GM21390 (cell line): ENCODE measurements around the gene GLI2.

ENCODE experiments used
- ATAC-seq: cut with Tn5 transposase; IDR thresholded peaks from one replicate; pipeline ENCODE4 v1.9.1; 2021; ENCODE audit not compliant: unreplicated experiment

The GLI2 gene

DNA sequence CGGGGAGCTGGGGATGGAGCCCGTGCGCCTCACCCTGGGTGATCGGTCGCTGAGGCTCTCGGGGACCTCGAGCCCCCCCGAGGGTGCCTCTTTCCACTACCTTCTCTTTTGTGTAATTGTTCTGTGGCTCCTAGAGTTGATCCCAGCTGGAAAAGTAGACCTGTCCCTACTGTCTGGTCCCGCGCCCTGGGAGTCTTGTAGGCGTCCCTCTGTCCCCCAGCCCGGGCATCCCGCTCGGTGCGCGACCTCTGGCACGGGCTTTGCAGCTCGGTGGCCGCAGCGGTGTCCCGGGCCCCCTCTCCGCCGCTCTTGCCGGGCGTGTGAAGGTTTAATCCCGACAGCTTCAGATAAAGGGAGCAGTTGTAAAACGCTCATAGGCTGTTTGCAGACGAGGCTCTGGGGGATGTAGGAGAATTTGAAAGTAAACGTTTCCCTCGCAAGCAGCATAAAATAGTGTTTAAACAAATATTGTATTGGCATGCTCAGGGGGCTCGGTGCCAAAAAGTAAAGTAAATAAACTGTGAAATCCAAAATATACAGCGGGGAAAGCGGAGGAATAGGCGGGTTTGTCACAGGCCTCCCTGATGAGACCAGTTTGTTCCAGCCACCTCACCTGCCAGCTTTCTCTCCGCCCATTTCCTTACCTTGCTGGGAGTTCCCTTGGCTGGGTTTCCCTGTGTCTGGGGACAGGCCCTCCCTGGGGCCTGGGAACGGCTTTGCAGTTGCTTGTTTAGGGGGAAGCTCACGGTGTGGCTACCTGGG lies 1.9 kb downstream of the GLI2 start:
- ATAC-seq: no peak

DNA sequence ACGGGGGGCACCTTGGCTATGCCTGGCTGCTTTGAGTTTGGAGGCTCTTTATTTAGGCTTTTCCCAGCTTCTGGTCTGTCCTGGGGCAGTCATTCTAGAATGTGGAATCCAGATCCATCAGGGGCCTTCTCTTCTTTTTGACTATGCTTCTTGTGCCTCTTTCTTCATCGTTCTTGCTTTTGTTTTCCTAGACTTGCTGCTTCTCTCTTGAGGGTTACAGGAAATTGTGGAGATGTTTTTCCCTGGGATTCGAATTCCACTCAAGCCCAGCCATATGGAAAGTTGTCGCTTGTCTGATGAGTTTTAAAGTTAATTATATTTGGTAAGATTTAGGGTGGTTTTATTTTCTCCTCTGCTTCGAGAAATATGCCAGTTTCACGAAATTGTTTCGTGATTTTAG lies 2.4 kb downstream of the GLI2 start:
- ATAC-seq: no peak

DNA sequence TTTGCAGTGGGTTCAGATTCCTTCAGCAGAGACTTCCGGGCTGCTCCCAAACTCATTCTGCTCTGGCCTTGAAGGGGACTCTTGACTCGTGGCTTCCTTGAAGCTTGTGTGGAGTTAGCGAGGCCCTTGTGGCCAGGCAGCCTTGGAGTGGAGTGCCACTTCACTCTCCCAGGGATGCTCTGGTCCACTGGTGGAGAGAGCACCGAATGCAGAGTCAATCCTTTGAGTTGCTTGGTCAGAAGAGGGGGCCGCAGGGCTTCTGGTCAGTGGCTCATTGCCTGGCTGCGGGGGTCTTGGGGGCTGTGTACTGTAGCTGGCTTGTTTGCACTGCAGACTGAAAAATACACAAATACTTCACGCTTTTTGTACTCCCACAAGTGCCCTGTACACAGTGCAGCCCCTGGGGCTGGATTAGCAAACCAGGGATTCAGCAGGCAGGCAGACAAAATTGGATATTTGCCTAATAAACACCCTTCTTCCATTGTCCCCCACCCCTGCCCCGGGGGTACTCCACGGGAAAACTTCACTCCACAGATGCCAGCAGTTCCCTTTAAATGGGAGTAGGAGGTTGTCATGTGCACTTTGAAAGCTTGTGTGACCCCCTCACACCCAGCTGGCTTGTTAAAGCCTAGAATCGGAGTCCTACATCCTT lies 3.2 kb downstream of the GLI2 start:
- no peak for ATAC-seq

DNA sequence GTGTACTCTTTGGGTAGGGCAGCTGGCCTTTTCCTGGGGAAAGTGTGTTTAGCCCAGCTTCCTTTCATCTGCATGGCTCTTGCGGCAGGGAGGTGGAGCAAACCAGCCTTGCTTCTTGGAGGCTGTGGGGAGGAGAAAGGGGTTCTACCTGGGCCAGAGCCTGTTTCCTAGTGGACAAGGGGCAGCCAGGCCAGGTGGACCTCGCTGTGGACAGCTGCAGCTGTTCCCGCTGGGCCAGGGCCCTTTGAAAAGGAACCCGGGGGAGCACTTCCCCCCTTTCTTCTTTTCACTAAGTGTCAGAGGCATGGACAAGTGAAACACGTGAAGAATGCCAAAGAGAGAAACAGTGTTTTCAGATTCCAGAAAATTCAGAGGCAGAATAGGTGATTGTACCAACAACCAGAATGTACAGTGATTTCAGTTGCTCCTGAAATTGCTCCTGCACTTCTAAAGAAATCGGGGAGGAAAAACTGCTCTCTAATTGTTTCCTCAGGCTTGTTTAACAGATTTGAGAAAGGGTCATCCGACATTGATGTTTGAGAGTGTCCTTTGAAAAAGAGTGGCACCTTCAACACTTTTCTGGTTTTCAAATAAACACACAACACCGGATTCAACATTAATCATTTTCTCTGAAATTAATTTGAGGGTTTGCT lies 3.9 kb downstream of the GLI2 start:
- ATAC-seq: no peak

GRCh38 chr2:120740375-120740764 lies 4.7 kb downstream of the GLI2 start:
- ATAC-seq: no peak

DNA sequence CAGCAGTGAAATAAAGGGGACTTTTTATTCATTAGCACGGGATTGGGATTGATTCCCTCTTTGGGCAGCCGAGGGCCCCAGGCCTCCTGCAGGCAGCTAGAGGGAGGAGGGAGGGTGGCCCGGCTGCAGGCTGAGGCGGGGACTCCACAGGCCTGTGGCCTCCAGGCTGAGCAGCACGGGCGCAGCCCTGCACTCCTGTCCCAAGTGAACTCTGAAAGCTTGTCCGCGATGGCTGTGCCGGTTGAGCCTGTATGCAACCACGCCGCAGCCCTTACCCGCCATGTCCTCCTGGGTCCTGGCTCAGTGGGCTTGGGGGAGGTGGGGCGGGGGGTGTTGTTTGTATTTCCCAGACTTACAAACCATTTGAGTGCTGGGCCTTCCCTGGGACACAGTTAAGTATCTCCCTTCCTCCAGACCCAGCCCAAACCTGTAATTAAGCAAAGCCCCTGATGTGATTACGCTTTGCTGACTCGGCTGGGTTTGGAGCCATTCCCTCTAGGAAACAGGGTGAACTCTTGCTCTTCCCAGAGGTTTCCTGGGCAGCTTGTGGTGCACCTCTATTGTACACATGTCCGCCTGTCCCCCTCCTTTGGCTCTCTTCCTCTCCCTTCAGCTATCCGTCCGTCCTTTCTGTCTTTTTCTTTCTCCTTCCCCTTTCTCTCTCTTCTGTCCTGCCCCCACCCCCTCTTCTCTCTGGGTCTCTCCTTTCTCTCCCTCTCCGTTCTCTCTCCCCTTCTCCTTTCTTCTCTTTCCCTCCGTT lies 5.3 kb downstream of the GLI2 start:
- no peak for ATAC-seq

- no peak for ATAC-seq
Measured at GRCh38 chr2:120741571-120742561, 6.2 kb downstream of the GLI2 start.

GRCh38 chr2:120743657-120744056 lies 8.0 kb downstream of the GLI2 start:
- ATAC-seq: no peak

DNA sequence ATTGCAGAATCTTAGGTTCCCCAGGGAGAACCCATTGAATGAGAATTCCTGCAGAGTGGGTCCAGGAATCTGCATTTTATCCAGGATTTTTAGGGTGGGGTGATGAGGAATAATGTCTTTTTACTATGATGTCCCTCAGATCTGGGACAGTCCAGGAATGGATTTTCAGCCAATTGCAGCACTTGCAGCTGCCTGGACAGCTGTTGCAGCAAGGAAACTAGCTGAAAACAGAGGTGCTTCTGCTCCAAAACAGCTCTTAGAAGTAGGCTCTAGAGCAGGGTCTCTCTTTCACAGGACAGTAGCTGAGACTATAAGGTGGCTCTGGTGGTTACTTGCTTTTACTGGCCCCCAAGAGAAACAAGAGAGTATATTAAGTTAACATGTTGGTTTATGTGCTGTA lies 9.1 kb downstream of the GLI2 start:
- no peak for ATAC-seq

DNA sequence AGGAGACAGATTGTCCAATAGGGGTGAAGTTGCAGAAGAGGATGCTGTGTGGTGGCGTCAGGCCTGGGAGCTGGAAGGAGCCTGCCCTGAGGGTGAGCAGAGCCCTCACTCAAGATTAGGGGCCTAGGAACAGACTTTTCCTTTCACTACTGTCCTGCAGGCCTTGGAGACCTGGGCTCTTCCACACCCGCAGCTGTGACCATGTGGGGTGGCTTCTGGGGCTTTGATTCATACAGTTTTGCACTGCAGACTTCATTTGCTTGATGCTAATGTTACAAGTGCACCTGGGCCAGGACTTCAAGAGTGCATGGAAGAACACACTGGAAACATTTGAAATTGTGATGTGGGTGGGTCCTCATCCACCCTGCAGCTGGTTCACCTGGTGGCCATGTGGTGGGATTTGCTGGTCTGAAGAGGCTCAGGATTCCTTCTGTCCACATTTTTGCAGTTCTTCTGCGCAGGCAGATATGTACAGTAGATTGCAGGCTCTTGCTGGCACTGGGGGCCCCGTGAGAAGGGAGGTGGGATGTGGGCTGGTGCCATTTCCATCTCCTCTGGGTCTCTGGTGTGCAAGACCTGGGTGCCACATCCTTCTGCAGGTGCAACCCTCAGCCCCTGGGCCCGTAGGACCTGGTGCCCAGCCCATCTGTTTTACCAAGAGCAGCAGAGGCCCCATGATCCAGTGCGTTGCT lies 9.9 kb downstream of the GLI2 start:
- no peak for ATAC-seq

DNA sequence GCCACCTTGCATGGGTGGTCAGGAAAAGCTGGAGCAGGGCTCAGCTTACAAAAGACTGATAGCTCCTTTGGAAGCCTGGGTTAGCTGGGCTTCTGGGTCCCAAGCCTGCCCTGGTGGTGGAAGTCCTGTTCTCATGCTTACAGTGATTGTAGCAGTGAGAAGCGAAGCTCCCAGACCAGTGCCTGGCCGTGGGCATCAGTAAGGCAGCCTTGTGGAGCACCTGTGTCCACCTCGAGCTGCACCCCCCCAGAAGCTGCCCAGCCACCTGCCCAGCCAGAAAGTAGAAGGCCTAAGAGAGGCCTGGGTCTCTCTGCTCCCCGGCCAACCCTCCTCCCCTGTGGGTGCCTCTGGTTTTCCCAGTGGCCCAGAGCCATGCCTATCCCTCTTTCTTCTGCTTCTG lies 10.5 kb downstream of the GLI2 start:
- ATAC-seq: no peak

- ATAC-seq: no peak
Measured at GRCh38 chr2:120747281-120747680, 11.6 kb downstream of the GLI2 start.

DNA sequence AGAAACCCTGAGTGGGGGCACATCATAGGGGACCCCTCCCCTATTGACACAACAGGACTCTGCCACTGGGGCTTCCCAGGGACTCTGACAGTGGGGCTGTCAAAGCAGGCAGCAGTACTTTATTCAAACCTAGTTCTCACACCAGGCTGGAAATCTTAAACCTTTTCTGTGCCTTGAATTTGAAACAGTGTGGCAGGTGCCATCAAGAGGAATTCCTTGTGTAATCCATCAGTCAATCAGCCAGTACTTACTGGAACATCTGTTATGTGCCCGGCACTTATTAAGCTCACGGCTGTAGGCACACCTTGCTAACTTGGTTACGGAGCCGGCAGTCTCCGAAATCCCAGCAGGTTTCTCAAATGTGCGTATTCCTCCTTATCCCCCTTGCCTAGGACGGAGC lies 12.0 kb downstream of the GLI2 start:
- ATAC-seq: no peak

DNA sequence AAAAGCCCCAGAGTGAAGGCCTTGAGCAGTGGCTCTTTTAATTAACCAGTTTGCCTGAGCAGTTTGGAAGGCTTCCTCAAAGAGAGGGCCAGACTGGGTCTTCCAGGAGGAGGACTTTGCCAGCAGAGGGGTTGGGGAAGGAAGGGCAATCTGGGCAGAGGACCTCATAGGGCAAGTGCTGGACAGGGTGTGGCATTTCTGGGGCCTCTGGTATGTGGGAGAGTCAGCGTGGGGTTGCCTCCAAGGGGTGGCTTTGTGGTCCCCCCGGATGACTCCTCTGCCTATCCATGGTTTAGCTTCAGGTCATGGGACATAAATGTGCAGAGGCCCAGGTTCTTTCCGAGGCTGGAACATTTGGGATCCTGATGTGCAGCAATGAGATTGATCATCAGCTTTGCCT lies 12.6 kb downstream of the GLI2 start:
- no peak for ATAC-seq

- ATAC-seq: no peak
Measured at GRCh38 chr2:120748741-120749140, 13.1 kb downstream of the GLI2 start.

GRCh38 chr2:120749506-120750431 lies 14.1 kb downstream of the GLI2 start:
- ATAC-seq: no peak

DNA sequence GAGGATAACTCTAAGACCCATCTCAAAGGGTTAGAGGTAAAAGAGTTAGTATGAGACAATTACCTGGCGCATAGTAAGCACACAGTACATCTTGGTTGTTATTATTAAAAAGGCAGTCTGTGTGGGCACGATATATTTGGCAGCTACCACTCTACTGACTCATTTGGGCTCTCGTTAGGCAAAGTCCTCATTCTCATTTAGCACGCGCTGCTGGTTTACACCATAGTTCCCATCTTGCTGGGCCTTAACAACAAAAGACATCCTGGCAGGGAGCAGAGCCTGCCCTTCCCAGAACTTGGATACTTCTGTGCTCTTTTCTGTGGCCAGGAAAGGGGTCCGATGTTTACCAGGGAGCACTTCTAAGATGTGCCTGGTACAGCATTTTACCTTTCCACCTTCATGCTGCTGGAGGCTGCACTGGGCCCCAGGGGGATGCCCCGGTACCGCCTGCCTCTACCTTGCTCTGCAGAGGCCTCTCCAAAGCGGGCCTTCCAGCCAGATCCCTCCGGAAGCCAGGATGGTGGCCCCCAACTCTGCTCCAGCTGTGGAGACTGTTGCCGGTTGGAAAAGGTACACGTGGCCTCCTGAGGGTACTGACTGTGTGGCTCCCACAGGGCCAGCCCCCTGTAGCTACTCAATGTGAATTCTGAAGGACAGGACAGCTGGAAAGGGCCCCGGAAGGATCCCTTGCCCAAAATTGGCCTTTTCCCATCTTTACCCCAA lies 15.0 kb downstream of the GLI2 start:
- no peak for ATAC-seq

- no peak for ATAC-seq
Measured at GRCh38 chr2:120751553-120751952, 15.9 kb downstream of the GLI2 start.
